Measurements from ENCODE around the gene CHD1L. TPM values are rescaled to one million over a fixed set of nuclear protein-coding genes. Genes with fewer than 3 reads are reported as not detected.

Gene CHD1L
- polyA plus RNA-seq, 1 donor from 2014 or later: 29.5 TPM

GRCh38 chr1:147267711-147268110 is 25.2 kb downstream of the CHD1L start:
- Histone ChIP-seq H3K9me2 (ENCODE audit: insufficient read depth, low read length) (no peaks in the 10 kb centered on the region), H3K4me3 (ENCODE audit: low read length) (no peak overlapping the region), H3K27ac (ENCODE audit: low read length) (no peak overlapping the region), H3K9ac (ENCODE audit: low read length) (no peak overlapping the region), H4K20me1 (ENCODE audit: insufficient read depth) (no peaks in the 10 kb centered on the region), H3K27me3 (ENCODE audit: insufficient read depth, low read depth, low read length) (no peaks in the 10 kb centered on the region), H2AFZ (ENCODE audit: low read depth, low read length) (no peak overlapping the region), H3F3A (ENCODE audit: insufficient read depth, low read length, poor library complexity, severe bottlenecking) (no peaks in the 10 kb centered on the region), H3K4me2 (ENCODE audit: low read length) (no peak overlapping the region), H3K9me3 (ENCODE audit: low read length) (no peaks in the 10 kb centered on the region), H3K79me2 (replicated peaks; ENCODE audit: insufficient read depth, low read length) (no peaks in the 10 kb centered on the region), H3K36me3 (ENCODE audit: insufficient read depth, low read length) (no peaks in the 10 kb centered on the region)
- TF ChIP-seq REST (IDR thresholded peaks at IDR 0.05; ENCODE audit: borderline replicate concordance) (no peak), CTCF (IDR thresholded peaks at IDR 0.05; ENCODE audit: poor library complexity, severe bottlenecking) (no peak), RAD21 (conservative IDR thresholded peaks at IDR 0.05) (no peak), EP300 (conservative IDR thresholded peaks at IDR 0.05; ENCODE audit: poor library complexity, severe bottlenecking) (no peak), TAF1 (IDR thresholded peaks at IDR 0.05; ENCODE audit: low read depth) (no peak), MXI1 (conservative IDR thresholded peaks at IDR 0.05; ENCODE audit: poor library complexity, severe bottlenecking) (no peak), POLR2AphosphoS5 (IDR thresholded peaks at IDR 0.05) (no peak)

- Histone ChIP-seq H3K9ac (ENCODE audit: low read length) (no peak overlapping the region), H3K27ac (ENCODE audit: low read length) (no peak overlapping the region), H3K79me2 (replicated peaks; ENCODE audit: insufficient read depth, low read length) (no peaks in the 10 kb centered on the region), H3K36me3 (ENCODE audit: insufficient read depth, low read length) (no peaks in the 10 kb centered on the region), H2AFZ (ENCODE audit: low read depth, low read length) (no peak overlapping the region), H3K4me3 (ENCODE audit: low read length) (no peak overlapping the region), H4K20me1 (ENCODE audit: insufficient read depth) (no peaks in the 10 kb centered on the region), H3K4me2 (ENCODE audit: low read length) (no peak overlapping the region), H3K9me3 (ENCODE audit: low read length) (no peaks in the 10 kb centered on the region), H3K9me2 (ENCODE audit: insufficient read depth, low read length) (no peaks in the 10 kb centered on the region), H3K27me3 (ENCODE audit: insufficient read depth, low read depth, low read length) (no peaks in the 10 kb centered on the region), H3F3A (ENCODE audit: insufficient read depth, low read length, poor library complexity, severe bottlenecking) (no peaks in the 10 kb centered on the region)
- no peak for TF ChIP-seq RAD21 (conservative IDR thresholded peaks at IDR 0.05)
- no peak for TF ChIP-seq MXI1 (conservative IDR thresholded peaks at IDR 0.05; ENCODE audit: poor library complexity, severe bottlenecking)
These were observed 28.2 kb downstream of the CHD1L start for GRCh38 chr1:147270721-147271120.

- Histone ChIP-seq H3K79me2 (replicated peaks; ENCODE audit: insufficient read depth, low read length) (no peaks in the 10 kb centered on the region), H3K4me3 (ENCODE audit: low read length) (no peak overlapping the region)
- TF ChIP-seq CTCF (IDR thresholded peaks at IDR 0.05; ENCODE audit: poor library complexity, severe bottlenecking) (no peak), MXI1 (conservative IDR thresholded peaks at IDR 0.05; ENCODE audit: poor library complexity, severe bottlenecking) (no peak), RAD21 (conservative IDR thresholded peaks at IDR 0.05) (no peak), EP300 (conservative IDR thresholded peaks at IDR 0.05; ENCODE audit: poor library complexity, severe bottlenecking) (no peak), TAF1 (IDR thresholded peaks at IDR 0.05; ENCODE audit: low read depth) (no peak), EZH2 (IDR thresholded peaks at IDR 0.05; ENCODE audit: borderline replicate concordance, insufficient read depth, low read length, poor library complexity, severe bottlenecking) (no peak), SMC3 (conservative IDR thresholded peaks at IDR 0.05; ENCODE audit: poor library complexity) (no peak), POLR2AphosphoS5 (IDR thresholded peaks at IDR 0.05) (no peak), REST (IDR thresholded peaks at IDR 0.05; ENCODE audit: borderline replicate concordance) (no peak)
These were observed 29.6 kb downstream of the CHD1L start for GRCh38 chr1:147272042-147272441.

More at GRCh38 chr1:147272042-147272441, 29.6 kb downstream of the CHD1L start:
- Histone ChIP-seq H3K27me3 (ENCODE audit: insufficient read depth, low read depth, low read length) (no peaks in the 10 kb centered on the region), H3F3A (ENCODE audit: insufficient read depth, low read length, poor library complexity, severe bottlenecking) (no peaks in the 10 kb centered on the region), H3K9me3 (ENCODE audit: low read length) (no peaks in the 10 kb centered on the region), H3K9me2 (ENCODE audit: insufficient read depth, low read length) (no peaks in the 10 kb centered on the region), H3K27ac (ENCODE audit: low read length) (no peak overlapping the region), H3K36me3 (ENCODE audit: insufficient read depth, low read length) (no peaks in the 10 kb centered on the region), H3K4me2 (ENCODE audit: low read length) (no peak overlapping the region), H2AFZ (ENCODE audit: low read depth, low read length) (no peak overlapping the region), H4K20me1 (ENCODE audit: insufficient read depth) (no peaks in the 10 kb centered on the region), H3K9ac (ENCODE audit: low read length) (no peak overlapping the region)
